ENCODE measurements around the gene PTPRM. TPM values are rescaled to one million over a fixed set of nuclear protein-coding genes. Genes with fewer than 3 reads are reported as not detected.

Gene PTPRM
- total RNA-seq, 1 experiment from 2014 or later: 6.2 TPM

- H3K4me1 ChIP-seq (ENCODE audit: insufficient read depth, low read length): no peaks in the 10 kb centered on the region
- H2BK20ac ChIP-seq (ENCODE audit: low read depth, low read length, poor library complexity, severe bottlenecking): no peak overlapping the region
- H2AK5ac ChIP-seq (ENCODE audit: insufficient read length, low read length): no peak overlapping the region
- H3K18ac ChIP-seq (ENCODE audit: insufficient read length, low read depth, low read length): no peak overlapping the region
- no peaks in the 10 kb centered on the region for H3K23me2 ChIP-seq (ENCODE audit: insufficient read length, low read depth, low read length, poor library complexity, severe bottlenecking)
- DNase-seq: no peak
- H2BK5ac ChIP-seq (ENCODE audit: insufficient read length, low read length): no peak overlapping the region
- H3K23ac ChIP-seq (ENCODE audit: insufficient read length, low read depth, low read length): no peak overlapping the region
- H2BK120ac ChIP-seq (ENCODE audit: low read depth, low read length, poor library complexity, severe bottlenecking): no peak overlapping the region
- no peak overlapping the region for H3T11ph ChIP-seq (ENCODE audit: low read length)
- TF ChIP-seq, protein P1, sequence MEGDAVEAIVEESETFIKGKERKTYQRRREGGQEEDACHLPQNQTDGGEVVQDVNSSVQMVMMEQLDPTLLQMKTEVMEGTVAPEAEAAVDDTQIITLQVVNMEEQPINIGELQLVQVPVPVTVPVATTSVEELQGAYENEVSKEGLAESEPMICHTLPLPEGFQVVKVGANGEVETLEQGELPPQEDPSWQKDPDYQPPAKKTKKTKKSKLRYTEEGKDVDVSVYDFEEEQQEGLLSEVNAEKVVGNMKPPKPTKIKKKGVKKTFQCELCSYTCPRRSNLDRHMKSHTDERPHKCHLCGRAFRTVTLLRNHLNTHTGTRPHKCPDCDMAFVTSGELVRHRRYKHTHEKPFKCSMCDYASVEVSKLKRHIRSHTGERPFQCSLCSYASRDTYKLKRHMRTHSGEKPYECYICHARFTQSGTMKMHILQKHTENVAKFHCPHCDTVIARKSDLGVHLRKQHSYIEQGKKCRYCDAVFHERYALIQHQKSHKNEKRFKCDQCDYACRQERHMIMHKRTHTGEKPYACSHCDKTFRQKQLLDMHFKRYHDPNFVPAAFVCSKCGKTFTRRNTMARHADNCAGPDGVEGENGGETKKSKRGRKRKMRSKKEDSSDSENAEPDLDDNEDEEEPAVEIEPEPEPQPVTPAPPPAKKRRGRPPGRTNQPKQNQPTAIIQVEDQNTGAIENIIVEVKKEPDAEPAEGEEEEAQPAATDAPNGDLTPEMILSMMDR (conservative IDR thresholded peaks at IDR 0.05): no peak
- Mint-ChIP-seq H3K4me1 (peaks cover 0 to 2% of the 10 kb centered on the region in 2 experiments; a peak in 1 of 4 replicates), H3K9me3 (no peaks in the 10 kb centered on the region; a peak in 1 of 5 replicates), H3K4me3 (no peak overlapping the region), H3K27ac (peak overlapping the region in 1 of 3 experiments; percentile 45; a peak in 1 of 7 replicates), H3K27me3 (ENCODE audit: low read depth) (no peaks in the 10 kb centered on the region), H3K36me3 (ENCODE audit: insufficient read depth in 1 of 3, low read depth in 3 of 3) (peaks cover 0 to 1% (median 0%) of the 10 kb centered on the region in 3 experiments; a peak in 1 of 7 replicates)
- H3K9ac ChIP-seq (ENCODE audit: extremely low read depth, insufficient read length, low read length): no peak overlapping the region
- H4K8ac ChIP-seq (replicated peaks; ENCODE audit: insufficient read length, low read depth, low read length): no peak overlapping the region
- no peak overlapping the region for H3K4me2 ChIP-seq (ENCODE audit: insufficient read depth, insufficient read length, low read length)
- no peak overlapping the region for H4K5ac ChIP-seq (ENCODE audit: insufficient read length, low read depth, low read length)
- no peaks in the 10 kb centered on the region for H3K79me2 ChIP-seq (ENCODE audit: insufficient read depth, low read length)
- H2AFZ ChIP-seq (ENCODE audit: low read length): no peak overlapping the region
- H3K9me3 ChIP-seq (ENCODE audit: control insufficient read depth, low read depth, low read length): no peaks in the 10 kb centered on the region
- no peak overlapping the region for H3K27ac ChIP-seq (ENCODE audit: insufficient read length, low read depth, low read length)
- H3K56ac ChIP-seq (ENCODE audit: insufficient read length, low read depth, low read length): no peak overlapping the region
- no peak overlapping the region for H4K91ac ChIP-seq (ENCODE audit: insufficient read length, low read depth, low read length)
- H4K20me1 ChIP-seq (ENCODE audit: control insufficient read depth, insufficient read depth, insufficient read length): no peaks in the 10 kb centered on the region
- WGBS (ENCODE audit: extremely low coverage, insufficient read length, low lambda C conversion rate): no CpG with 5 or more reads among the region's 4 CpGs
- H2BK12ac ChIP-seq (ENCODE audit: insufficient read length, low read depth, low read length): no peak overlapping the region
- no peaks in the 10 kb centered on the region for H3K79me1 ChIP-seq (ENCODE audit: insufficient read depth, low read depth, low read length, poor library complexity, severe bottlenecking)
- no peak overlapping the region for H3K4ac ChIP-seq (ENCODE audit: low read depth, low read length)
- no peak overlapping the region for H2BK15ac ChIP-seq (ENCODE audit: low read depth, low read length)
- H3K27me3 ChIP-seq (ENCODE audit: insufficient read depth, low read length): no peaks in the 10 kb centered on the region; the same call in 1 of the 2 replicates
- no peak overlapping the region for H3K14ac ChIP-seq (ENCODE audit: insufficient read depth, low read length)
Observed at GRCh38 chr18:7940971-7941370, 373.9 kb downstream of the PTPRM start.
